Myocyte (in vitro differentiated cells): Measurements from ENCODE around the gene VGLL4. TPM values are rescaled to one million over a fixed set of nuclear protein-coding genes. Genes with fewer than 3 reads are reported as not detected.

Experiments
- DNase-seq: peaks from one replicate; pipeline ENCODE4 v3.0.0-alpha.2; 2012; ENCODE audit warnings: low read depth
- total RNA-seq: library from RNA; depleted of rRNA; stranded (reverse); fragments of >200 nt; gene quantifications from 2 replicates; pipeline ENCODE4 v1.2.3, GENCODE V29; 2014

The VGLL4 gene
- total RNA-seq, 1 donor from 2014 or later = 102 TPM

DNA sequence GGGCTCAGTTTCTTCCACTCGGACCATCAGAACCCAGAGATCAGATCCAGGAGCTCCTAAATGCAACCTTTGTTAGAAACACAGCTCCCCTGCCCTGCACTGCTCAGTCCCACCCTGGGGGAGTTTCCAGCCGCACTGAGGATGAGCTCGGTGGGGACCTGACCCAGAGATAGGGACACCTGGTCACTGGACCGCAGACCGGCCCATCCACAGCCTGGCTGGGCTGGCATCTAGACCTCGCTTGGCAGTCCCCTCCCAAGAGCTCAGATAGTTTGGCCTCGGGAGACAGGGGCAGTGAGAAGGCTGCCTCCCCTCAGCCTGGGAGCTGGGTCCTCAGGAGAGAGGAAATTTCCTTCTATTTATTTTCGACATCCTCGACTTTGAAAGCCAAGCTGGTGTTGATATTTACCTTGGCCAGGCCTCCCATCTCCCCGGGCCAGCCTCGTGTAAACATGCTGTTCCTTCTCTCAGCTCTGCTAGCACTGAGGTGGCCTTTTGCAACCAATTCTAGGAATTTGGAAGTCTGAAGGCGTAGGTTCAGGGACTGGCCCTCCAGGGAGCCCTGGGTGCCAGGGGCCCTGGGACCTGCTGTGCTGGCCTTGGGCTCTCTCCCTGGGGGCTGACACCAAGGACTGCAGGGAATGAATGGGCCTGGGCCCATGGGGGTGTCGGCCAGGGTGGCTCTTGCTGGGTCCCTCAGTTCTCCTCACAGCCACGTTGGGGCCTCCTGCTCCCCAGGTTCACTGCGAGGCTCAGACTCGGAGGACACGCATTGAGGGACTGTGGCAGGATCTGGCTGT lies 90.1 kb downstream of the VGLL4 start:
- DNase-seq = no peak

DNA sequence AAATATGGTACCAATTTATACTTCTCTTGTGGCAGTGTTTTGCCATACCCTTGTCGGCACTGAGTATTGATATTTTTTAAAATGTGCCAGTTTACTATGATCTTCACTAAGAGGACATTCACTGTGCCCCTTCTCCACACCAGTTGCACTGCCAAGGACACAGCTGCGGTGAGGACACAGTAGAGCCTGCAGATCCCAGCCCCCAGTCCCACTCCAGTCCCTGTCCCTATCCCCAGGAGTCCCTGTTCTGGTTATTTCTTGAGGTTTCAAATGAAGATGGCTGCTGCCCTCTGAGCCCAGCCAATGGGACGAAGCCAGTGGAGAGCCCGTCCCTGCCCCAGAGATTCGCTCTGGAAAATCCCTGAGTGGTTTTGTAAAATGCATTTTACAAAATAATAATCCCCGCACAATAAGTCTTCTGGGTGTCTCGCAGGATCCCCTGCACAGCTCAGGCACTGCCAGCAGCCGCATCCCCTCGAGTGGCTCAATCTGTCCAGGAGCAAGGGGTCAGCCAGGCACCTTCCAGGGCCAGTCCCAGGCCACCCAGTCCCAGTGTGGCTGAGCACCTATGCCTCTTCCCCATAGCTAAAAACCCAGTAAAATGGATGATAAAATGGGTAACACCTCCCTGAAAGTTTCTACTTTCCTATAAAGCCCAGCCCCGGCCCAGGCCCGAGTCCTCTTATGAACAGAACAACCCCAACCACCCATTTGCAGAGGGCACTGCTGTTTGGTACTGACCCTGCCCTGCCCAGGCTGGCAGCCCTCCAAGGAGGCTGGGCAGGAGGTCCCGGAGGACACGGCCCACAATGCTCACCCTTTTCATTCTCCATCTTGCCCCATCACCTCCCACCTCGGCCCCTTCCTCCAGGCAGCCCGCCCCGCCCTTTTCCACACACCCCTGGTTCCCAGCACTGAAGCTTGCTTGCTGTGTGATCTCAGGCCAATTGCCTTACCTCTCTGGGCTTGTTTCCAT lies 91.1 kb downstream of the VGLL4 start:
- DNase-seq = no peak

DNA sequence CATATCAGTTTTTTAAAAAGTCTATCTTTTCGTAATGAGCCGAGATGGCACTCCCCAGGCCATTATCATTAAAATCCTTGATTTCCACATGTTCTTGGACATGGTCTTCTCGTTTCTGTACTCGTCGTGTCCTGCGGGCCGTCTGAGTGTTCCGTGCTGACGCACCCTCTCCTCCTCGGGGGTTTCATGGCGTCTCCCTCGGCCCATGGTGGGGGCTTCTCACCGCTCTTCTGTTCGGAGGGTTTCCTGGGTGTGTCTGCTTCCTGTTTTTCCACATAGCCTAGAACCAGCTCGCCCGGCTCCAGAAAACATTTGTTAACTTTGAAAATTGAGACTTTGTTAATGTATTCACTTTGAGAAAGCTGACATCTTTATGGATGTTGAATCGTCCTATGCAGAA lies 92.7 kb downstream of the VGLL4 start:
- DNase-seq = no peak

DNA sequence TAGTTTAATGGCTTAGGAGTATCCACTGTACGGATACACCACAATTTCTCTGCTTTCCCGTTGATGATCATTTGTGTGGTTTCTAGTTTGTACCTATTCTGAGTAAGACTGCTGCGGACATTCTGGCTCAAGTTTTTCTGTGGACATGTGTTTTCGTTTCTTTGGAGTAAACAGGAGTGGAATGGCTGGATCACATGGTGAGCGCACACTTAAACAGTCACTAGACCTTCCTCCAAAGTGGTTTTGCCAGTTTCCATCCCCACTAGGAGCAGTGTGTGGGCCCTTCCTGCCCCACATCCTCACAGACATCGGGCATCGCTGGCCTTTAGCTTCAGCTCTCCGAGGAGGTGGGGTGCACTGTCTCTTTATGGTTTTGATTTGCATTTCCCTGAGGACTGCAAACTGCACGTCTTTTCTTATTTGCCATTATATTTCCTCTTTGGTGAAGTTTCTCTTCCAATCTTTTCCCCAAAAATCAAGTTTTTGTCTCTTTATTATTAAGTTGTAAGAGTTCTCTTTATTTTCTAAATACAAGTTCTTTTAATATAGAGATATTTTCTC lies 94.1 kb downstream of the VGLL4 start:
- no peak for DNase-seq

DNA sequence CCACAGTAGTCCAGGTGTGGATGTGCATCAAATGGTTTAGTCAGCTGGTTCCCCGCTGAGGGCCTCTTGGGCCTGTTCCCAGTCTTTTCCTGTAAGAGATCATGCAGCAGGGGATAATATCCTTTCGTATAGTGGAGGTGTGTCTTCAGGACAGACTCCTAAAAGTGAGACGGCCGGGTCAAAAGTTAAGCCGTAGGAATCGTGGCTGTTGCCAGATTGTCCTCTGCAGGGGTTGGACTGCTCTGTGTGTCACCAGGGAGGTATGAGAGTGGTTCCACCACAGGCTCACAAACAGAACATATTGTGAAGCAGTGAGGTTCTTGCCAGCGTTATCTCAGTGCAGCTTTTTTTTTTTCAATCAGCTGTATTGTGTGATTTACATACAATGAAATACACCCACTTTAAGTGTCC lies 95.0 kb downstream of the VGLL4 start:
- peak; percentile 51 for DNase-seq

DNA sequence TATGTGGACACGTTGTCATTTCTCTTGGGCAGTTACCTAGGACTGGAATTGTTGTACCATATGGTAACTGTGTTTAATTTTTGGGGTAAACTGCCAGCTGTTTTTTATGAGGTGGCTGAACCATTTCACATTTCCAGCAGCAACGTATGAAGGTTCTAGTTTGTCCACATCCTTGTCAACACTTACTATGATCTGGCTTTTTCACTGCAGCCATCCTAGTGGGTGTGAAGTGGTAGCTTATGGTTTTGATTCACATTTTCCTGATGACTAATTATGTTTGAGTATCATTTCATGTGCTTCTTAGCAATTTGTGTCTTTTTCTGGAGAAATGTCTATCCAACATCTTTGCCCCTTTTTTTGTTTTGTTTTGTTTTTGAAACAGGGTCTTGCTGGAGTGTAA lies 96.2 kb downstream of the VGLL4 start:
- no peak for DNase-seq

DNA sequence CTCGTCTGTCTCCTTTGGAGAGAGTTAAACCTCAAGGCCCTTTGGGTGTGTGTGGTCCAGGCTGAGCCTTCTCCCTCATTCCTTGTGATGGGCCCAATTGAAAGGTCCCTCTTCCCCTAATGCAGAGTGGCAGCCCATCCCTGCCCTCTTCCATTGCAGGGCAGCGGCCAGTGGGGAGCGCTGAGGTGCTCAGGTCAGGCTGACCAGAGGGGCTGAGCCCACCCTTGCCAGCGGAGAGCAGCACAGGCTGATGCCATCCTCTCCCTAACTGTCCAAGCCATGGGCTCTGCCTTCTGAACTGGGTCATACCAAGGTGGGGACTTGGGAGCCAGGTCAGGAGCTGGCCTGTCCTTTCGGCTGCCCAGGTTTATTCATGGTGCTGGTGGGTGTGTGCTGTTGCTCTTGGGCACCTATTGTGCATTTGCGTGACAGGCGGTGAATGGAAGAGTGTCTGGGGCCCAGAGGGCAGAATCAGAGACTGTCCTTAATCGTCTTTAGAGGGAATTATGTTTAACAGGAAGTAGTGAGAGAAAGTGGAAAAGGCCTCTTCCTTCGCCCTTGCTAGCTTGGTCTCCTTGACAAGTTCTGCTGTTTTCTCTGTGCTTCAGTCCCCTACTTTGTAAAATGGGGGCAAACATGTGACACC lies 96.9 kb downstream of the VGLL4 start:
- no peak for DNase-seq

DNA sequence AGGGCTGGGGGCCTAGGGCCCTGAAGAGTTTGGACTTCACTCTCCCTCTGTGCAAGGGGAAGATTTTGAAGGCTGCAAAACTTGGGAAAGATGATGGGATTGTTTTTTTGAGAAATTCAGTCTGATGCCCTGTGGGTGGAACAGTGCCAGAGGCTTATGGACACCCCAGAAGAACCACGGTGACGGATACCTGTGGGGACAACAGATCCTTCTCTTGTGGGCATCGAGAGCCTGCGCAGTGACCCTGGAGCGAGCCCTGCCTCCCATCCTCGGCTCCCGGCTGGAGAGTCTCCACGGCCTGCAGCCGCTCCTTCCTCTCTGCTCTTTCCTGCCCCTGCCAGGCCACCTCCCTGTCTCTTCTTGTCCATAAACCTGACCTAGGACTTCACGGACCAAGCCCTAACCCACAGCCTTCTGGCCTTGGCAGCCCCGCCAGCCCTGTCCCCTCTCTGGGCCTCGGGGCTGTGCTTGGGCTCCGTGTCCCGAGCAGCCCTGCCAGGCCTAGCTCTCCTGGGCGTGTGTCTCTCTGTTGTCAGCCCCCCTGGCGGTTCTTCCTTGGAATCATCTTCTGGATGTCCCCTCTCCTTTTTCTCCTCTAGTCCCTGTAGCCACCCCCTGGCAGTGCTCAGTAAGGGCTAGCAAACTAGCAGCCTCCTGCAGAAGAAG lies 98.4 kb downstream of the VGLL4 start:
- DNase-seq = no peak

DNA sequence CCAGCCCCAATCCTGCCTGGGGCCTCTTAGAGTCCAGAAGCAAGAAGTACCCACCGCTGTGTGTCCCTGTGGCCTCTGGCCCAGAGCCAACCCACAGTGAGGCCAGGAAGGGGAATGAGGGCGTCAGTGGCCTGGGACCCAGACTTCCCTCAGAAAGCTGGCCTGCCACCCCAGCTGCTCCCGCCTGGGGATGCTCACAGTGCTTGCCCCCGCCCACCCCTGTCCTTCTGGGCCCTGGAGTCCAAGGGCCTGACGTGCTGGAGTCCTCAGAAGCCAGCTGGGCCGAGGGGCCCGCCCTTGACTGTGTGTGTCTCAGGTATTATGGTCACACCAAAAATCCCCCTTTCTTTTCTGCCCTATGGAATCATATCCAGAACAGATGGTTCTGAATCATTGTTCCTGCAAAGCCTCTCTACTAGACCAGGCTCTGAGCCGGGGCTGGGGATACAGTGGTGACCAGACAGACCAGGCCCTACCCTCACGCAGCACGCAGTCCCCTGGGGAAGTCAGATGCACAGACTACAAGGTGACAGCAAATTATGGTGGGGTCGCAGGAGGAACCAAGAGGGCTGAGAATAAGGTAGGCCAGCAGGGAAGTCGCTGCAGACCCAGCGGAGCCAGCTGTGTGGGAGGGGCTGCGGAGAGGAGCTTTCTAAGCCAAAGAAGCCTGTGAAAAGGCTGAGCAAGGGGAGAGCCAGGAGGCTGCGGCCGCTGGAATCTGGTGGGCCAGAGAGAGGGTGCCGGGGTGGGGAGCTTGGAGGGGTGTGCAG lies 99.1 kb downstream of the VGLL4 start:
- peak; percentile 94 for DNase-seq

DNA sequence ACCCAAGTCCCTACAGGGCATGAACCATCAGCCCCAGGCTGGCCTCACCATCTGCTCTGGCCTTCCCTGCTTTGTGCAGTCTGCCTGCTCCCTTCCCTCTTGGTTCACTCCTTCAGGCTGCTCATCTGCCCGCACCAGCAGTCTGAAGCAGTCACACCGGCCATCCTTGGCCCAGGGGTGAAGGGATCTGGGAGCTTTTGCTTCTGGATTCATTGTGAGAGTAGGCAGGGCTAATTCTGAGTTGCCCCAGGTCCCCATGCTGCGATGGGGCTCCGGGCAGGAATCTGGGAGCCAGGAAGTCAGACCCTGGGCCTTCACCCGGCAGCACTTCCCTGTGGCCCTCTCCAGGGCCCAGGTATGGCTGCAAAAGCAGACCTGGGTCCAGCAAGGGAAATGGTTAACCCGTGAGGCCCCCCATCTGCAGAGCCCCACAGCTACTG lies 99.7 kb downstream of the VGLL4 start:
- no peak for DNase-seq

DNA sequence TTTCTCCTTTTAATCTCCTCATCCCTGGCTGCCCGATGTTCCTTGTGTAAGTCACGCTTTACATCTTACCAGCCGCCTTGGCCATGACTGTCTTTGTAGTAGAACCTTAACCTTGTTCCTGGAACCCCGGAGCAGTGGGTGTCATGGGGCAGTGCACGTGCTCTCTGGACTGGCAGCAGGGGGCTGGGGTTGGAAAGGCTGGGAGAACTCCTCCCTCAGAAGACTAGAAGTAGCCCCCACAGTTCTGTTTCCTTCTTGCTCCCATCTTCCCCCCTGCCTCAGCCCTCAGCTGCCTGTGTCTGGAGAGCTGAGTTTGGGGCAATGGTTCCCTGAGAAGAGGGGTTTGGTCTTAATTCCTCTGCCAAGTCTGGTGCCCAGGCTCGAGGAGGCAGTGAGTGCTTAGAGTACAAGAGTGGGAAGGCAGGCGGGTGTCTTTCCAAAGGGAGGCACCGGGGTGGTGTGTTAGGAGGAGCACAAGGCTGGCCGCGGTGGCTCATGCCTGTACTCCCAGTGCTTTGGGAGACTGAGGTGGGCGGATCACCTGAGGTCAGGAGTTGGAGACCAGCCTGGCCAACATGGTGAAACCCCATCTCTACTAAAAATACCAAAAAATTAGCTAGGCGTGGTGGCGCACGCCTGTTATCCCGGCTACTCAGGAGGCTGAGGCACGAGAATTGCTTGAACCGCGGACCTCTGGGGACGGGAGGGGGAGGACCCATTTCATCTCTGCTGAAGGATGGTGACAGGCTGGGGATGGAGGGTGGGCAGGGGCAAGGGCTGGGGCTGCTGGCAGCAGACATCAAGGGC lies 100.4 kb downstream of the VGLL4 start:
- DNase-seq = no peak

DNA sequence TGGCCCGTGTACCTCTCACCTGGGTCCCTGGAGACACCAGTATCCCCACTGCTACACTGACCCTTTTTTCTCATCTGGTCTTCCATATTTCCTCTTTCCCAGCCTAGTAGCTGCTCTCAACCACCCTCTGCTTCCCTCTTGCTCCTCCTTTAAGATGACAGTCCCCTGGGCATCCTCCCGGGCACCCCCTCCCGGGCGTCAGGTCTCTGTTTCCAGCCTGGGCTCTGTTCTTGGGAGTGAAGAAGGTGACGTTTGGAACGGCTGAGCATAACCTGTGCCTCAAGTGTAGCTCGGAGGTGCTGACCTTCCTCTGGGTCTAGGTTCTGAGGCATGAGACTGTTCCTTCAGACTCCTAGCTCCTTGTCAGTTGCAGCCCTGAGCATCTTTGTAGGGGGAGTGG lies 101.2 kb downstream of the VGLL4 start:
- DNase-seq = no peak

DNA sequence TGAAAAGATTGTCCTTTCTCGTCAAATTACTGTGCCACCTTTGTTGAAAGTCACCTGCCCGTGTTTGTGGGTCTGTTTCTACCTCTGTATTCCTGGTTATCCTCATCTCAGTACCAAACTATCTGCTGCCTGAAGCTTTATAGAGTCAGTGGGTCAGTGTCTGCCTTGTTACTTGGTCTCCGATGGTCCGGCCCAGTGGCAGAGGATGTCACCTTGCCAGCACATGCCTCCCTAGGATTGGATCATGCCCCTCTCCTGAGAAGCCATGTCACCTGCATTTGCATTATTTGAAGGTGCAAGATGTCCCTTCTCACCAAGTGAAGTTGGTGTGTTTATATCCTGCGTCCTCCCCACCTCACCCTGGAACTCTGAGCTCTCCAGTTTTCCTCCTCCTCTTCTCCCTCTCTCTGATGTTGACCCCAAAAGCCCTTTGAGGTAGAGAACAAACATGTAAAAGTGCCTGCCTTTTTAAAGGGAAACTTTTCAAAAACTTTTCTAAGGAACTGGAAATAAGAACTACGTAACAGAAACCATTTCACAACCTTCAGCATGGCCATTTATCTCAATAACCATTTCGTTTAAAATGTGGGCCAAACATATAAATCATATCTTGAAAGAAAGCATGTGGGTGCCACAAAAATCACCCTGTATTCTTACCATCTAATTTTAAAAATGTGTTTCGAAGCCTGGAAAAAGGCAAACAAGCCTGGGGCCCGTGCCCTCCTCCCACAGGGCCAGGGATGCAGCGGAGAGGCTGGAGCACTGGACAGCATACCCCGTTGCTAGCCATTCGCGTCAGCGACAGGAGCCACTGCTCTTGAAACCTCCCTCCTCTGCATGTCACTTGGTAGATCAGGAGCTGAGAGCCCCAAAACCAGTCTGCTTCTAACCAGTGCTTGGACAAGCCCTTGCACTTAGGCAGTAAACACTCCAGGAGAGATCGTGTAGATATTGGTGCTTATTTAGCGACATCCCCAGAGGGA lies 102.1 kb downstream of the VGLL4 start:
- DNase-seq = no peak

DNA sequence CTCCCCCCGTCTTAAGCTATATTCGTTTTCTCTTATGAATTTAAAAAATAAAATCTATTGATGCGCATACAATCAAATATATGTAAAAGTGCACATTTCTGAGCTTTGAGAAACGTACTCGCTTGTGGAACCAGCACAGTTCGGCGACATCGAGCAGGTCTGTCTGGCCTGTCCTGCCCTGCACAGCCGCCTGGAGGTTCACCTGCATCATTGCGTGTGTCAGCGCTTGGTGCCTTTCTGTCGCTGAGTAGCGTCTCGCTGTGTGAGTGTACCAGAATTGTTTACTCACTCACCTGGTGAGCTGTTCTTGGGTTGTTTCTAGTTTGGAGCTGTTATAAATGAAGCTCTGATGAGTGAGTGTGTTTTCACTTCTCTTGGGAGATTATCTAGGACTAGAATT lies 104.0 kb downstream of the VGLL4 start:
- DNase-seq = no peak

DNA sequence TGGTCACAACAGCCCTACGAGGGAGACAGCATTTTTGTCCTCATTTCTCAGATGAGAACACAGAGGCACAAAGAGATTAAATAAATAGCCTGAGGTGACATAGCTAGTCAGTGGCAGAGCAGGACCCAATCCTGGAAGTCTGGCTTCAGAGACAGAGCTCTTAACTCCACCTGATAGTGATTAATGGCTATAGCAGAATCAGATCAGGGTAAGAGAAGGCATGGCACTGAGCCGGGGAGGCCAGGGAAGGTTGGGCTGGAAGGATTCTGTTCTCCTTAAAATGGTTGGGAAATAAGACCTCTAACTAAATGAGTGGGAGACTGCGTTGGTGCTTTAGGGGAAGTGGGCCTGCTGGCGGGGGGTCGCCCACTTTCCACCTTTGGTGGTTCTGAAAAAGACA lies 104.5 kb downstream of the VGLL4 start:
- no peak for DNase-seq

DNA sequence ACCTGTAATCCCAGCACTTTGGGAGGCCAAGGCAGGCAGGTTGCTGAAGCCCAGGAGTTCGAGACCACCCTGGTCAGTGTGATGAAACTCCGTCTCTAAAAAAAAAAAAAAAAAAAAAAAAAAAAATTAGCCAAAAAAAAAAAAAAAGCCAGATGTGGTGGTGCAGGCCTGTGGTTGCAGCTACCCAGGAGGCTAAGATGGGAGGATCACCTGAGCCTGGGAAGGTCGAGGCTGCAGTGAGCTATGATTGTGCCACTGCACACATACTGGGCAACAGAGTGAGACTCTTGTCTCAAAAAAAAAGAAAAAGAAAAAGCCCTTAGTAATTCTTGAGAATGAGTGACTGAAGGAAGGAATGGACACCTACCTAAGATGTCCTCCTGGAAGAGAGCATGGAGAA lies 105.1 kb downstream of the VGLL4 start:
- no peak for DNase-seq

DNA sequence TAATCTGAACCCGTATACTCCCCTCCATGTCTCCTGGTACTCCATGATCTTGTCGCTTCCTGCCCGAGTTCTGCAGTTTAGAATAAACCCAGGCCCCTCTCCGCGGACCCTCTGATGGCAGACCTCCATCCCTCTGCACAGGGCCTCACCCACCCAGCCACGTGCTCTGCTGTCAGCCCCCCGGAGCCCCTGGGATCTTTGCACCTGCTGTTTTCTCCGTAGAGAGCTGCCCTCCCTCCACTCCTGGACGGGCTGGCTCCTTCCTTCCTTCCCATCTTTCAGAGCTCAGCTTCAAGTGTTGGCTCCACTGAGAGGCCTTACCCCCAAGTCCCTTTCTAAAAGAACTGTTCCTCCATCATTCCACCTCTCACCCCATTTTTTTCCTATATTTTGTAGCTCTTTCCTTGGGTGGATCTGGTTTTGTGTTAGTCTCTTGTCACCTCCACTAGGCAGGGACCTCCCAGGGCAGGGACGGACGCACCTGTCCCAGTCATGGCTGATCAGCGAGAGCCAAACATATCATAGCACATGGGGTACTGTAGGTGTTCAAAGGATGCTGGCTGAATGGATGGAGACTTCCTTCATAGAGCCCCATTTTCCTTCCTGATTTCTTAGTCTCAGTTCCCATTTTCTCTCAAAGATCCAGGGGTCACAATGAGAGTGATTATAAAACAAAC lies 106.6 kb downstream of the VGLL4 start:
- DNase-seq = no peak
